Stimulated activated CD8-positive, alpha-beta memory T cell treated with anti-CD3 and anti-CD28 coated beads, Interleukin-4, amount 100 ng/mL, for 48 hours (primary cell): Measurements from ENCODE around the gene KIAA1755.
"Not testable (repeated sequence)": the region's sequence is repeated elsewhere in the genome, so short reads cannot be mapped to it uniquely, and the experiment has no call there.

ENCODE experiments used
- DNase-seq: peaks from one replicate; pipeline ENCODE4 v3.0.0-alpha.2; 2020

KIAA1755 gene

DNA sequence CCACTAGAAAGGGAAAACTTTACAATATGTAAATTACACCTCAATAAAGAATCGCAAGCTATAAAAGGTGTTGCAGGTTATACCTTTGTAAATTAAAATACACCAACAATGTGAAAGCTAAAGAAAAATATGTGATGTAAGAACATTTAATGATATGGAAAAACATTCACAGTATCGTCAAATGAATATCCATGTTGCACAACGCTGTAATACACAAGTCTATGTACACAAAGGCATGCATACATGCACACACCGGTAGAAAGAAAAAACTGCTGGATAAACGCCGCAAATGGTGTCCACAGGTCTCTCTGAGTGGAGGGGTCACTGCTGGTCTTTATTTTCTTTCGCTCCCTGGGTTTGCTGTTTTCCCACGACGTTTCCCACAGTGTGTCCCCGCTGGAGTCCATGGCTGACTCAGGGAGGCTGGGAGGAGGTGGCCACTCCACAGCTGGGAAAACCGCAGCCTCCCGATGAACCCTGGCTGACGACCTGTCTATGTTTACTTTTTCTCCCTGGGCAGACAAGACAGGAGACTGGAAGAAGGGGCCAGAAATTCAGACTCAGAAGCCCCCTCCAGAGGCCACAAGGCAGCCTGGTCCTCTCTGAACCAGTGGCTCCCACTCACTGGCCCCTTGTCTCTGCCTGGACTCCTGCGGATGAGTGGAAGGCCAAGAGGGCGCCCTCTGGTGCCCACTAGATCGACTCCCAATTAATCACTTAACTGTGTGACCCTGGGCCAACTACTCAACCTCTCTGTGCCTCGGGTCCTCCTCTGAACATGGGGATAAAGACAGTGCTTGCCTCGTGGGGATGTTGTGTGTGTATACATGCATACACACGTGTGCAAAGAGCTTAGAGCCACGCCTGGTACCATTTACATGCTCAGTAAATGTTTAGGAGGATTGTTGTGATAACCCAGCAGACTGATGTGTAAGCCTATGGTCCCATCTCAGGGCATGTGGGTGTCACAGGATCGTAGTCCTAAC is 30.6 kb upstream of the KIAA1755 start:
- no peak for DNase-seq

DNA sequence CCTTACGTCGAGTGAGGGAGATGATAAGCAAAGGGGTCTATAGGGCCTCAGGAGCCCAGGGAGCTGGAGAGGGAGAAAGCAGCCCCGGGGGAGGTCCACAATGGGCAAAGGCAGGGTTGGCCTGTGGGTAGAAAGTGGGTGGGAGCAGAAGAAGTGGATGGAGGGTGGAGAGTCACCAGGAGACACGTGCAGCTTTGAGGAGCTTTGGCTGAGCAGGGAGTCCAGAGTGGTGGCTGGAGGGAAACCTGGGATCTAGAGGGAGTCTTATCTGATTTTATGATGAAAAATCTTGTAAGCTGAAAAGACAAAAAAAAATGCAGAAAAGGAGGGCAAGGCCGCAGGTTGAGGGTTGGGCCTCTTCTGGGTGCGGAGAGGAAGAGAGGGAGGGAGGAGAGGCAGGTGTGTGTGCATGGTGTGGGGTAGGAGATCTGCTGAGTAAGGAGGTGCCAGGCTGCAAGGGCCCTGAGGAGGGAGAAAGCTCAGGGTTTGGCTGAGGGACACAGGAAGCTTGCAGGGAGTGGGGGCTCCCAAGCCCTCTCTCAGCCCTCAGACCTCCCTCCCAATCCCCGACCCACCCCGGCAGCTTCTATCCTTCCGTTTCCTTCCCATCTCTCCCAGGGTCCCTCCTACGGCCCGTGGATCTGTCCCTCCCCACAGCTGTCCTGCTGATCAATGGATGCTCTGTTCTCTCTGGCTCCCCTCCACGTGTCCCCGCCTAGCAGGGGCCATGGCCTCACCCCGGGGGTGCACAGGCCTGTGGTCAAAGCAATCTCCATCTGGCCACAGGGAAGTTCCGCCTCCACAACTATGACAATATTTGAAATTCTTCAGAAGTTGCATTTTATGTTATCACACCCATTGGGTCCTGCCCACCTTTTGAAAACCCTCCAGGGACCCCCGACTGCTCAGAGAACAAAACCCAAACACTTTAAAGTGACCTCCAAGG is 26.3 kb upstream of the KIAA1755 start:
- DNase-seq, result no peak

DNA sequence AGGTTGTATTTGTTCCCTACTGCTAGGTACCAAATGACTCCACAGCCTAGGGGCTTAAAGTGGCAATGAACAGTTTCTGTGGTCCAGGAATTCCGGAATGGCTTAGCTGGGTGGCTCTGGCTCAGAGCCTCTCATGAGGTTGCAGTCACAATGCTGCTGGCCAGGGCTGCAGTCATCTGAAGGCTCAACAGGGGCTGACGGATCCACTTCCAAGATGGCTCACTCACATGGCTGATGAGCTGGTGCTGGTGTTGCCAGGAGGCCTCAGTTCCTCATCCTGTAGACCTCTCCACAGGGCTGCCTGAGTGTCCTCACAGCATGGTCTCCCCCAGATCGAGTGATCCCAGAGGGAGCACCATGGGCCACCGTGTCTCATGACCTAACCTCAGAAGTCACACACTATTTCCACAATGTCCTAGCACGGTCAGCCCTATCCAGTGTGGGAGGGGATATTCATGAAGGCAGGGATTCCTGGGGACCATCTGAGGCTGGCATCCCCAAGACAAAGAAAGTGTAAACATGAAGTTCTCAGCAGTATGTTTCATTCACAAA is 24.4 kb upstream of the KIAA1755 start:
- DNase-seq, result no peak

DNA sequence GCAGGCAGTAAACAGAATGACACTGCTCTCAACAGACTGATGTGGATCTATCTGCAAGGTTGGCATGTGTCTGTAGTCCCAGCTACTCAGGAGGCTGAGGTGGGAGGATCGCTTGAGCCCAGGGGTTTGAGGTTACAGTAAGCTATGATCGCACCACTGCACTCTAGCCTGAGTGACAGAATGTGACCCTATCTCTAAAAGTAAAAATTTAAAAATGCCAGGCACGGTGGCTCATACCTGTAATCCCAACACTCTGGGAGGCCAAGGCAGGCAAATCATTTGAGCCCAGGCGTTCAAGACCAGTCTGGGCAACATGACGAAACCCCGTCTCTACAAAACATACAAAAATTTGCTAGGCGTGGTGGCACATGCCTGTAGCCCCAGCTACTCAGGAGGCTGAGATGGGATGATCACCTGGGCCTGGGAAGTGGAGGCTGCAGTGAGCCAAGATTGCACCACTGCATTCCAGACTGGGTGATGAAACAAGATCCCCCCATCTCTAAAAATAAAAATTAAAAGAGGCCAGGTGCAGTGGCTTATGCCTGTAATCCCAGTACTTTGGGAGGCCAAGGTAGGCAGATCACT is 23.6 kb upstream of the KIAA1755 start:
- DNase-seq, result not testable (repeated sequence)

DNA sequence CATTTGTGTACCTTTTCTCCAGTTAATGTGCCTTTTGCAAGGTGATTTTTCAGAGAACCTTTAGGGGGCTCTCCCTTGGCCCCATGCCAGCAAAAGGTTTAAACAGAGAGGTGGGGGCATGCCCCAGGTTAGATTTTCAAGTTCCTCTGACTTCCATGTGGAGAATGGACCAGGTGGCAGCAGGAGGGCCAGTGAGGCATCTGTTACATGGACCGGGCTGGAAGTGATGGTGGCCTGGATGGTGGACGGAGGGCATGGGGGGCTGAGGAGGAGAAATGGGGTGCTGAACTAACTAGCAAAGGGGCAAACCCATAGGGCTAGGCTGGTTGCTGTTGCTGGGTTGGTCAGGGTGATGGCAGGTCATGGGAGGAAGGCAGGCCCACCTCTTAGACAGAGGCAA is 22.7 kb upstream of the KIAA1755 start:
- DNase-seq, result no peak

GRCh38 chr20:38281176-38281915 is 20.8 kb upstream of the KIAA1755 start:
- DNase-seq, result not testable (repeated sequence)

GRCh38 chr20:38278763-38279162 is 18.2 kb upstream of the KIAA1755 start:
- no peak for DNase-seq

DNA sequence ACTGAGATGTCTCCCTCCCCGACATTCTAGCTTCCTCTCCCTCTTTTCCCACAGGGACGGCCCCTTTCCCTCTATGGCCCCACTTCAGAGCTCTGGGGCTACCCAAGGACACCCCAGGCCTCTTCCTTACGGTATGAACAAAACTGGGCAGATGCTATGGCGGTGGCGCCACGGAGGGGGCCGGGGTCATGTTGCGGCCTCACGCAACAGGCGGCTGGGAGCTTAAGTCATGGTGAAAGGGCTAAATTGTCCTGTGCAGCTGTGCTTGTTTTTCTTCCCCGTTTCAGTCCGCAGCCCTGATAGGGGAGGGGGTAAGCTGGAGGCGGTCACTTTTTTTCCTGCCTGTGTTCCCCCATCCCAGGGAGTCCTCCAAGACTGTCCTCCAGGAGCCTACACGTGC is 17.6 kb upstream of the KIAA1755 start:
- DNase-seq, result no peak

DNA sequence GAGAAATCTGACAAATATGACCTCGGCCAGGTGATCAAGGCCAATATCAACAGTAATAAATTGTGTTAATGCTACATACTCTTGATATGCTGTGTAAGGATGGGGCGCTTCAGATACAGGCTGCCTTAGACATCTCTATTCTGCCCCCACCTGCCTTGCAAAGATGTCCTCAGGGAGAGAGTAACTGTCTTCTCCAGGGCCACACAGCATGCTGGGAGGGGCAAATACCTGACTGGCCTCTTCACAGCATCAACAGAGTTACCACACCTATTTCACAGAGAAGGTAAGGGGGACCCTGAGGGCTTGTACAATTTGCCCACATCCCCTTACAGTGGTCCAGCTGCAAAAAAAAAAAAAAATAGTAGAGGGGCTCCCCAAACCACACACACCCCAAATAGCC is 17.2 kb upstream of the KIAA1755 start:
- DNase-seq, result no peak

DNA sequence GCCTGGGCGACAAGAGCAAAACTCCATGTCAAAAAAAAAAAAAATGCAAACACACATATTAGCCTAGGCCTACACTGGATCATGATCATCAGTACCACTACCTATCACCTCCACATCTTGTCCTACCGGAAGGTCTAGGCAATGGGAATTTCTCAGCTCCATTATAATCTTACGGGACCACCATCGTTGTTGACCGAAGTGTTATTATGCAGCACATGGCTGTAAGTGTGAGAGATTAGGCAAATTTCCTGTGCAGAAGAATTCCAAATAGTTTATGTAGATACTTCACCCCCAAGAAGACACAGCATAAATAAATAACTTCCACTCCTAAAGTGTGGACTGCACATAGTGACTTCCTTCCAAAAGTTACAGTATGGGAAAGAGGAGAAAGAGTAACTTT is 16.8 kb upstream of the KIAA1755 start:
- no peak for DNase-seq

DNA sequence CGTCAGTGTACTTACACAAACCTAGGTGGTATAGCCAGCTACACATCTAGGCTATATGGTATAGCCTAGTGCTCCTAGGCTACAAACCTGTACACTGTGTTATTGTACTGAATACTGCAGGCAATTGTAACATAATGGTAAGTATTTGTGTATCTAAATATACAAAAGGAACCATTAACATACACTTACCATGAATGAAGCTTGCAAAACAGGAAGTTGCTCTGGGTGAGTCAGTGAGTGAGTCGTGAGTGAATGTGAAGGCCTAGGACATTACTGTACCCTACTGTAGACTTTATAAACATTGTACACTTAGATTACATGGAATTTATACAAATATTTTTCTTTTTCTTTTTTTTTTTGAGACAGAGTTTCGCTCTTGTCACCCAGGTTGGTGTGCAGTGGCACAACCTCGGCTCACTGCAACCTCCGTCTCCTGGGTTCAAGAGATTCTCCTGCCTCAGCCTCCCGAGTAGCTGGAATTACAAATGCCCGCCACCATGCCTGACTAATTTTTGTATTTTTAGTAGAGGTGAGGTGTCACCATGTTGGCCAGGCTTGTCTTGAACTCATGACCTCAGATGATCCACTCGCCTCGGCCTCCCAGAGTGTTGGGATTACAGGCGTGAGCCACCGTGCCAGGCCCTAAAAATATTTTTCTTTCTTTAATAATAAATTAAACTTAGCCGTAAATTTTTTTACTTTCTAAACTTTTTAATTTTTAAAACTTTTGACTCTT is 15.4 kb upstream of the KIAA1755 start:
- no peak for DNase-seq

DNA sequence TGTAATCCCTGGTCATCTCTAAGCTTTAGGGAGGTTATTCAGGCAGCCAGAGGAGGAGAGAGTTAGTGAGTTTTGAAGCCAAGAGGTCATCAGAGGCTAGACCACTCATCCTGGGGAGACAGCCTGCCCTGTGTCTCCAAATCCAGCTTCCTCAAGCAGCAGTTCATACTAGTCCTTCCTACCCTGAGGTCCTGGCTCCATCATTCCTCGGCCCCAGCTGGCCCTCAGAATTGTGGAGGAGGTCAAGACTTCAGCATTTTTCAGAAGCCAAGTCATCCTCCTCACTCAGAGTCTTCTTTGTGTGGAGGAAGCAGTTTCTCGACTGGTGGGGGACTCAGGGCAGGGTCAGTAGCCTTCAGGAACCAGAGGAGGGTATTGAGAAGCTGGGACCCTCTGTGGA is 12.4 kb upstream of the KIAA1755 start:
- no peak for DNase-seq

- DNase-seq, result no peak
Measured at GRCh38 chr20:38272398-38272797, 11.9 kb upstream of the KIAA1755 start.

DNA sequence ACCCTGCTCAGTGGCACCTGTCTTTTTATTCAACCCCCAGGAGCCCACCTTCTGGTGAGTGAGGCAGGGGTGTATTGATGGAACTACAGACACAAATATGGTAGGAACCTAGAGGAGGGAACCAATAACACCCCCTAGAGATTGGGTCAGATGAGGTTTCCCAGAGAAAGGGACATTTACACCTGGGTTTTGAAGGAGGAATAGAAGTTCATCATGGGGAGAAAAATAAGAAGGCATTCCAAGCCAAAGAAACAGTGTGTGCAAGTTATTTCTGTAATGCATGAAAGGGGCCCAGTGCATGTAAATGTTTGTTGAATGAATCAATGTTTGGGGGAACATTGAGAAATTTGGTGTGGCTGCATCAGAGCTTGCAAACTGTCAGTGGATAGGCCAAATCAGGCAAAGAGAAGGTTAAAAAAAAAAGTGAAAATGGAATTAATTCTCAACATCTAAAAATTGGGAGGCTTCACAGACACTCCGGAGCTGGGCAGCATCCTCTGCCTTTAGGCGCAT is 11.1 kb upstream of the KIAA1755 start:
- DNase-seq, result no peak

DNA sequence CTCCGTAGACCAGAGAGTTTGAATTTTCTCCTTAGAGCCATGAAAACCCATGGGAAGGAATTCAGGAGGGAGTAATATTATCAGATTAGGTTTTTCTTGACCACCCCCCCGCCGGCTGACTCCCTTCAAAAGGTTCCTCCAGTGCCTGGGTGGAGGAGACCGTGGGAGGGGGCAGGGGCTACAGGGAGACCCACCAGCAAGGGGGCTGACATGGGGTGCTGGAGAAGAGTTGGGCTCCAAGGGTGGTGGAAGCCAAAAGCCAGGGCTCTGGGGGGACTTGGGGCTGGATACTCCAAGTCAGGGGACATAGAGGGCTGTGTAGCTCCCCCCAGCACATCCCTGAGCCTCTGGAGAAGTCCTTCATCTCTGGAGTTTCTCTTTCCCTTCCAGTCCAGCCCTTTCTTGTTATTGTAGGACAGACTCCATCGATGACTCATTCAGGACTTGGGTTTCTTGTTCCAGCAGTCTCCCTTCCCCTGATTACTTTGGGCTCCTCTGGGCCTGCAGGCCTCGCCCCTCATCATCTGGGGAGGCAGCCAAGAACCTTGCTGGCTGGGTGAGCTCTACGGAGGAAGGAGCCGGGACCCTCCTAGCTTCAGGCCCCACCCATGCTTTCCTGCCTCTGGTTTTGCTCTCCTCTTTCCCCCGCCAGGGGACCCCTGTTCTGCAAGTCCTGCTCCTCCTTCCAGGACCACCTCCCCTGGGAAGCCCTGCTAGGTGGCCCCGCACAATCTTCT is 10.5 kb upstream of the KIAA1755 start:
- DNase-seq, result no peak

DNA sequence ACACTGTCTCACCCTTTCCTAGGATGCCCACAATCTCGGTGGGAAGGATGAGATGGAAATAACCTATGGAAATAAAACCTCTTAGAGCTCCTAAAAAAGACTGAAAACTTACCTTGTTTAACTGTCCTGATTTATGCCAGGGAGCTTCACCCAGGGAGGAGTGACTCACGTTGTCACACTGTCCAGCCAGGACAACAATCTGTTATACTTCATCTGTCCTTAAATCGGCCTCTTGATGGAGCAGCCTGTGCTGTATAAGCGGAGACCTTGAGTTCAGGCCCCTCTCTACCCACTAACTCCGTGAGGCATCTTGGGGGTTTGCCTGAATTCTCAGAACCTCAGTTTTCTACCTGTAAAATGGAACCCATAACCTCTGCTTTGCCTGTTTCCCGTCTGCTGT is 9.2 kb upstream of the KIAA1755 start:
- no peak for DNase-seq

DNA sequence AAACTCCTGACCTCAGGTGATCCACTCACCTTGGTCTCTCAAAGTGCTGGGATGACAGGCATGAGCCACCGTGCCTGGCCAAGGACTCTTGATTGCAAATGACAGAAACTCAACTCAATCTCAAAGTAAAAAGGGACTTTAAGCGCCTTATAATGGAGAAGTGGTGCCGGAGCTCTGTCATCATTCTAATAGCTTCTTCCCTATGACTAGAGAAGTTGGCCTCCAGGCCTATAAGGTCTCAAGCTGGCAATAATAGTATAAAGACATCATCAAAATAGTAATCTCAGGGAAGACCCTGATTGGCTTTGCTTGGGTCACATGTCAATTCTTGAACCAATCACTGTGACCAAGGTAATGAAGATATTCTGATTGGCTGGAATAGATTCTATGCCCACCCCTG is 8.5 kb upstream of the KIAA1755 start:
- DNase-seq, result no peak

GRCh38 chr20:38267901-38268514 is 7.5 kb upstream of the KIAA1755 start:
- DNase-seq, result no peak

DNA sequence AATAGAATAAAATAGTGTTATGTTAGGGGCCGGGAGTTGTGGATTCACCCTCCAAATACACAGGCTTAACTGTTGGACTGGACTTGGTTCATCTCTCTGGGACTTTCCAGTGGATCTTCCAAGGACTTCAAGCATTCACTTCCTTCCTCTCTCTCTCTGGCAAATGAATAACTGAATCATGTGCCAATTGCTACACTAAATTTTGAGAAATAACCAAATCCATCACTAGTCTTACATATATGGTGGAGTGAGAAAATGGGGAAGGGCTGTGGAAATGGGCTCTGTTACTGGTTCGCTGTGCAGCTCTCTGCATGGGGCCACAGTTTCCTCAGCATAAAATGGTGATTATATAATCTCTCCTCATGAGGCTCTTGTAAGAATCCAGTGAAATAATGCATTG is 6.8 kb upstream of the KIAA1755 start:
- no peak for DNase-seq

GRCh38 chr20:38266426-38266825 is 5.9 kb upstream of the KIAA1755 start:
- DNase-seq, result no peak
